CD4-positive, alpha-beta memory T cell (primary cell): Measurements from ENCODE around the gene CUX1. TPM values are rescaled to one million over a fixed set of nuclear protein-coding genes. Genes with fewer than 3 reads are reported as not detected.

Experiments used
- CTCF ChIA-PET: fragments of 350-600 bp; sonication (Branson Sonifier 250); formaldehyde crosslinking; loops from one replicate; lab custom pipeline; 2021; ENCODE audit warnings: inconsistent platforms; ENCODE audit not compliant: partially characterized antibody; lab: Charles Lee
- POLR2A ChIA-PET: fragments of 350-600 bp; sonication (Branson Sonifier 250); formaldehyde crosslinking; loops from one replicate; lab custom pipeline; 2021; ENCODE audit not compliant: partially characterized antibody; lab: Charles Lee
- DNase-seq, 5 donors: peaks; one replicate each; pipeline versions ENCODE4 v3.0.0 to v3.0.0-alpha.2; 2020 to 2022; ENCODE audit warnings: mixed read lengths in 1 of 5
- H3K27ac ChIP-seq: one replicate; pipeline ENCODE4 v1.7.0; 2013; ENCODE audit warnings: low read depth, low read length
- H3K27me3 ChIP-seq: 2 replicates; pipeline ENCODE4 v1.7.0; 2013; ENCODE audit warnings: mild to moderate bottlenecking, low read length, moderate library complexity; ENCODE audit not compliant: insufficient read depth
- H3K36me3 ChIP-seq: 2 replicates; pipeline ENCODE4 v1.7.0; 2013; ENCODE audit warnings: mild to moderate bottlenecking, low read length, moderate library complexity; ENCODE audit not compliant: insufficient read depth
- H3K4me1 ChIP-seq: 2 replicates; pipeline ENCODE4 v1.7.0; 2013; ENCODE audit warnings: mild to moderate bottlenecking, low read length, moderate library complexity; ENCODE audit not compliant: insufficient read depth
- H3K4me3 ChIP-seq, 2 donors: one replicate each; pipeline ENCODE4 v1.7.0; 2013; ENCODE audit warnings: low read length in 2 of 2, mild to moderate bottlenecking in 1 of 2
- H3K9me3 ChIP-seq, 2 donors: one replicate each; pipeline ENCODE4 v1.7.0; 2013; ENCODE audit warnings: low read length in 2 of 2, control low read depth in 1 of 2; ENCODE audit not compliant: control insufficient read depth in 1 of 2
- H3K27ac Mint-ChIP-seq, 7 donors: one replicate each; pipeline ENCODE4 v1.8.0; 2020 to 2021; ENCODE audit warnings: mixed read lengths in 7 of 7, mild to moderate bottlenecking in 6 of 7, inconsistent platforms in 3 of 7, moderate library complexity in 3 of 7
- H3K27me3 Mint-ChIP-seq, 2 donors: one replicate each; pipeline ENCODE4 v1.8.0; 2020 to 2021; ENCODE audit warnings: mixed read lengths in 2 of 2
- H3K36me3 Mint-ChIP-seq, 2 donors: one replicate each; pipeline ENCODE4 v1.8.0; 2020 to 2021; ENCODE audit warnings: mixed read lengths in 2 of 2, inconsistent platforms in 1 of 2, mild to moderate bottlenecking in 1 of 2
- H3K4me1 Mint-ChIP-seq, 4 donors: one replicate each; pipeline ENCODE4 v1.8.0; 2020 to 2021; ENCODE audit warnings: mixed read lengths in 4 of 4, mild to moderate bottlenecking in 1 of 4
- H3K4me3 Mint-ChIP-seq, 8 donors: one replicate each; pipeline ENCODE4 v1.8.0; 2020 to 2021; ENCODE audit warnings: mixed read lengths in 8 of 8, mild to moderate bottlenecking in 7 of 8, moderate library complexity in 6 of 8, inconsistent platforms in 3 of 8
- H3K9me3 Mint-ChIP-seq, 8 donors: one replicate each; pipeline ENCODE4 v1.8.0; 2020 to 2021; ENCODE audit warnings: mixed read lengths in 8 of 8, mild to moderate bottlenecking in 5 of 8, inconsistent platforms in 3 of 8, moderate library complexity in 1 of 8
- intact Hi-C: fragments of 100-400 bp; cut with micrococcal nuclease; formaldehyde crosslinking; loops from one replicate; pipeline ENCODE4 v1.15.1; 2023
- polyA plus RNA-seq, 2 donors: library from polyadenylated mRNA; unstranded; fragments of 300-500 nt; fragmentation: Illumina TruSeq; gene quantifications; one replicate each; pipeline ENCODE4 v1.2.3, GENCODE V29; 2021
- total RNA-seq, 2 experiments: library from RNA; stranded (reverse); gene quantifications; one replicate each; pipeline ENCODE4 v1.2.3, GENCODE V29; 2021

The CUX1 gene
- total and polyA plus RNA-seq, 4 experiments from 2014 or later: 2.1 to 47.6 (median 36.1) TPM

GRCh38 chr7:102264367-102264891 is 447.0 kb downstream of the CUX1 start:
- Mint-ChIP-seq H3K36me3 (no peaks in the 10 kb centered on the region), H3K4me1 (no peaks in the 10 kb centered on the region), H3K27ac (peak overlapping the region in 2 of 7 donors; percentile 21 to 22), H3K4me3 (no peak overlapping the region), H3K27me3 (no peaks in the 10 kb centered on the region), H3K9me3 (peaks cover 0 to 1% (median 0%) of the 10 kb centered on the region in 8 donors)
- DNase-seq: no peak
- Histone ChIP-seq H3K9me3 (no peaks in the 10 kb centered on the region), H3K36me3 (no peaks in the 10 kb centered on the region), H3K4me3 (no peak overlapping the region), H3K27ac (no peak overlapping the region), H3K4me1 (no peaks in the 10 kb centered on the region), H3K27me3 (no peaks in the 10 kb centered on the region)
- intact Hi-C loops: no loop called here
- CTCF ChIA-PET: no interaction called here
- POLR2A ChIA-PET: no interaction called here

DNA sequence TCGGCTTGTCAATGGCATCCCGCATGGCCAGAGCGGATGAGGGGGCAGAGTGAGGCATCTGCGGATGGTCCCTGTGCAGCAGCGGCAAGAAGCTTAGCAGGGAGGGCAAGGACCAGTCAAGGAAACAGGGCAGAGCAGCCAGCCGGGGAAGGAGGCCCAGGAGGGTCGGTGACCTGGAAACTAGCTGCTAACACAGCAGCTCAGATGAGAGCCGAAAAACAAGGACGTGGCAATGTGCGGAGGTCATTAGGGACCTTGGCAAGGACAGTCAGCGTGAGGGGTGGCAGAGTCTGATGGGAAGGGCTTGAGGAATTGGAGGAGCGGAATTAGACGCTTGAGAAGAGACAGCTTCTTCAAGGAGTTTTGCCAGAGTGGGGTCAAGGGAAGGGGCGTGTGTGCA is 449.1 kb downstream of the CUX1 start:
- CTCF ChIA-PET: no interaction called here
- H3K36me3 ChIP-seq: no peaks in the 10 kb centered on the region
- no peaks in the 10 kb centered on the region for H3K27me3 ChIP-seq
- H3K4me1 ChIP-seq: no peaks in the 10 kb centered on the region
- no peak overlapping the region for H3K27ac ChIP-seq
- Mint-ChIP-seq H3K4me3 (no peak overlapping the region), H3K36me3 (no peaks in the 10 kb centered on the region), H3K9me3 (peaks cover 0 to 1% (median 0%) of the 10 kb centered on the region in 8 donors), H3K27me3 (no peaks in the 10 kb centered on the region), H3K4me1 (no peaks in the 10 kb centered on the region), H3K27ac (no peak overlapping the region)
- H3K4me3 ChIP-seq: no peak overlapping the region
- intact Hi-C loops: no loop called here
- POLR2A ChIA-PET: no interaction called here
- DNase-seq: no peak
- no peaks in the 10 kb centered on the region for H3K9me3 ChIP-seq

DNA sequence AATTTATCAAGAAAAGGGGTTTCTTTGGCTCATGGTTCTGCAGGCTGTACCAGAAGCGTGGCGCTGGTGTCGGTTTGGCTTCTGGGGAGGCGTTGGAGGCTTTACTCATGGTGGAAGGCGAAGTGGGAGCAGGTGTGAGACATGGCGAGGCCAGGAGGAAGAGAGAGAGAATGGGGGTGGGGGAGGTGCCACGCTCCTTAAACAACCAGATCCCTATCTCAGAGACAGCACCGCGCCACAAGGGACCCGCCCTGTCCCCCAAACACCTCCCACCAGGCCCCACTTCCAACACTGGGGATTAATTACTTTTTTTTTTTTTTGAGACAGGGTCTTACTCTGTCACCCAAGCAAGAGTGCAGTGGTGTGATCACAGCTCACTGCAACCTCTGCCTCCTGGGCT is 451.2 kb downstream of the CUX1 start:
- H3K27ac ChIP-seq: no peak overlapping the region
- Mint-ChIP-seq H3K9me3 (no peaks in the 10 kb centered on the region), H3K4me3 (no peak overlapping the region), H3K27ac (peak overlapping the region in 1 of 7 donors; percentile 77), H3K4me1 (peaks cover 3 to 4% (median 3%) of the 10 kb centered on the region in 4 donors), H3K27me3 (no peaks in the 10 kb centered on the region), H3K36me3 (no peaks in the 10 kb centered on the region)
- no peaks in the 10 kb centered on the region for H3K36me3 ChIP-seq
- intact Hi-C loops: no loop called here
- no peak for DNase-seq
- CTCF ChIA-PET: interaction anchor here (0.7 to 7.2 kb wide), 3 partner anchors 18 to 728 kb away, joined by 3 to 71 read pairs (median 5); partner anchors contain the start of gene SH2B2
- no peak overlapping the region for H3K4me3 ChIP-seq
- POLR2A ChIA-PET: no interaction called here
- no peaks in the 10 kb centered on the region for H3K4me1 ChIP-seq
- no peaks in the 10 kb centered on the region for H3K27me3 ChIP-seq
- no peaks in the 10 kb centered on the region for H3K9me3 ChIP-seq

DNA sequence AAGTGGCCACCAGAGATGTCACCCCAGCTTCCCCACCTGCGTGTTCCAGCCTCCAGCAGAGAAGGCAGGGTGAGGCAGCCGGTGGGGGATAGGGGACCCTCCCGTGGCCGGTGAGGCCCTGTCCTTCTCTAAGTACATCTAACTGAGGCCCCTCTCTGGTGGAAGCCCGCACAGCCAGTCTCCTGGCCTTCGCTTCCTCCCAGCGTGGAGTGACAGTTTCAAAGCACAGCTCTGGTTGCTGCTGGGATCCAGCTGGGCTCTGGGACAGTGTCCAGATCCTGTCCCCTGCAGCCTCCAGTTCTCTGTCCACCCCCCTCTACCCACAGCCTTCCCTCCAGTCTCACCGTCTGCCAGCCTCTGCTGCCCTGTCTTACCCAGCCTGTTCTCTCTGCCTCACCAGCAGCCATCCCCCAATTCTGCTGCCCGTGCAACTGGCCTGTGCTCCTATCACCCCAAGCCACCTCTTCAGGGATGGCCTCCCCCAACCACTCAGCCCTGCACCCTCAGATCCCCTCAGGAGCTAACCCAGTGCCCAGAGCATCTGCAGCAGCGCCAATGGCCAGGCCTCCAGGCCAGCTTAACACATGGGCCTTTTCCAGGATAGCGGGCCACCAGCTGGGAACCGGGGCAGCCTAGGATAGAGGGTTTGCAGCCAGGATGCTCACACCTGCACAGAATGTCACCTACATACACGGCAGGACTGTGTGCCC is 452.9 kb downstream of the CUX1 start:
- no peaks in the 10 kb centered on the region for H3K9me3 ChIP-seq
- CTCF ChIA-PET: interaction anchor here (1.1 to 7.2 kb wide), 6 partner anchors 17 to 730 kb away, joined by 4 to 71 read pairs (median 6); no protein-coding TSS in a partner anchor
- intact Hi-C loops: no loop called here
- POLR2A ChIA-PET: no interaction called here
- H3K4me3 ChIP-seq: no peak overlapping the region
- Mint-ChIP-seq H3K27ac (peak overlapping the region in 2 of 7 donors; percentile 47 to 51), H3K4me3 (no peak overlapping the region), H3K27me3 (no peaks in the 10 kb centered on the region), H3K4me1 (peaks cover 3 to 4% (median 3%) of the 10 kb centered on the region in 4 donors), H3K9me3 (no peaks in the 10 kb centered on the region), H3K36me3 (no peaks in the 10 kb centered on the region)
- no peak overlapping the region for H3K27ac ChIP-seq
- no peak for DNase-seq
- H3K27me3 ChIP-seq: no peaks in the 10 kb centered on the region
- no peaks in the 10 kb centered on the region for H3K36me3 ChIP-seq
- H3K4me1 ChIP-seq: no peaks in the 10 kb centered on the region

DNA sequence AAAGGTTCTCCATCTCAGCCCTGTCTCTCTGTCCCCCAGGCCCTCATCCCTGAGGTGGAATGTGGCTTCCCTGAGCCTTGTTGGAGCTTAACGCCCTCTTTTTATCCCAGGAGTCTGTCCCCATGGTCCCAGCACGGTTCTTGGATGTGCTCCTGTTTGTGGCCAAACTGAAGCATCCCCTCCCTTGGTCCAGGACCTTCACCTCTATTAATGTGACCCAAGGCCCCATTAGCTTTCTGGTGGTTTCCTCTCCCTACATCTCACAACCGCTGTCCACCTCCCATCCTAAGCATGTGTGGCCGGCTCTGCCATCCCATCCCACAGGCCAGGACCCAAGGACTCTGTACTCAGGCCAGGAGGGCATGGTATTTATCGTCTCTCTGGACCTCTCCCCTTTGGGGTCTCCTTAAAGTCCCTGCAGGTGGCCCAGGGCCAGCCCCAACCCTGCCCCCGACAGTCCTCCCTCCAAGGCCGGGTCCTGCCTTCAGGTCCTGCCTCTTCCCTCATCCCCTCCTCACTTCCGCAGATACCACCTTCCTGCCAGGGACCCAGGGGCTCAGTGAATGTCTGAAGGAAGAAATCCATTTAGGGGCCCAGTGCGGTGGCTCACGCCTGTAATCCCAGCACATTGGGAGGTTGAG is 453.9 kb downstream of the CUX1 start:
- Mint-ChIP-seq H3K36me3 (no peaks in the 10 kb centered on the region), H3K27me3 (no peaks in the 10 kb centered on the region), H3K4me3 (no peak overlapping the region), H3K4me1 (peaks cover 3 to 4% (median 3%) of the 10 kb centered on the region in 4 donors), H3K9me3 (no peaks in the 10 kb centered on the region), H3K27ac (no peak overlapping the region)
- CTCF ChIA-PET: interaction anchor here (0.6 to 7.2 kb wide), 8 partner anchors 11 to 727 kb away, joined by 3 to 71 read pairs (median 6); no protein-coding TSS in a partner anchor
- H3K4me3 ChIP-seq: no peak overlapping the region
- no peaks in the 10 kb centered on the region for H3K36me3 ChIP-seq
- H3K4me1 ChIP-seq: no peaks in the 10 kb centered on the region
- DNase-seq: no peak
- no peaks in the 10 kb centered on the region for H3K9me3 ChIP-seq
- no peaks in the 10 kb centered on the region for H3K27me3 ChIP-seq
- no peak overlapping the region for H3K27ac ChIP-seq
- intact Hi-C loops: no loop called here
- POLR2A ChIA-PET: no interaction called here

DNA sequence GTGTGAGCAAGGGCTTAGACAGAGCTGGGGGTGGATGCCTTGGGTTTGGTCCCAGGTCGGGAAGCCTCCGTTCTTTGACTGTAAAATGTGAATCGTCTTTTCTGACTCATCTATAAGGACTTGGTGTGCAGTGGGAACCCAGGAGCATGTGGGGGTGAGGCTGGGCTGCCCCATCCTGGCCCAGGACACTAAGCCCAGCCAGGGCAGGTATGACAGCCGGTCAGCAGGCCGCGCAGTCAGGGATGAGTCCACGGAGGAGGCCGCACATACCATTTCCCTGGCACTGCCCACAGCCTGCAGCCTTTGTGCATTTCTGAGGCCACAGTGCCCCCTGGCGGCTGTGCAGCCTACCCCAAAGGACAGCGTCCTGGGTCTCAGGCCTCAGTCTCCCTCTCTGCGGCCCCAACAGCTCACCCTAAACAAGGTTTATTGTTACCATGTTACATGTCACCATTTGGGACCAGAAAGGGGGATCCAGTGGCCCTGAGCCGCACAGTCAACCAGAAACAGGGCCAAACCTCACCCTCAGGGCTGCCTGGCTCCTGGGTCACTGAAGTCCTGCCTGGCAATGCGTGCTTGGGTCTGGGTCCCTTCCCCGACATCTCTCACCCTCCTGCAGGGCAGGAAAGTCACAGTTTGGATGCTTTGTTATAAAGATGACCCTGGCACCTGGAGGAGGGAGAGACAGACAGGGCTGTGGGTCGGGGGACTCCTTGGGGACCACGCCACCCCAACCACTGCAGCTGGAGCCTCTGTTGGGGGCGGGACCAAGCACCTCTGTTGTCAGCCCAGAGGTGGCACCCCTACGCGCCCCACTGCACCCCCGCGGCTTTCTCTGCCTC is 454.9 kb downstream of the CUX1 start:
- Mint-ChIP-seq H3K4me1 (peaks cover 3 to 4% (median 3%) of the 10 kb centered on the region in 4 donors), H3K36me3 (no peaks in the 10 kb centered on the region), H3K27ac (no peak overlapping the region), H3K27me3 (no peaks in the 10 kb centered on the region), H3K9me3 (no peaks in the 10 kb centered on the region), H3K4me3 (no peak overlapping the region)
- H3K4me3 ChIP-seq: no peak overlapping the region
- H3K27ac ChIP-seq: no peak overlapping the region
- no peaks in the 10 kb centered on the region for H3K36me3 ChIP-seq
- no peaks in the 10 kb centered on the region for H3K9me3 ChIP-seq
- H3K27me3 ChIP-seq: no peaks in the 10 kb centered on the region
- DNase-seq: peak; percentile 61 to 66 (median 64)
- intact Hi-C loops: no loop called here
- ChIA-PET POLR2A (no interaction called here), CTCF (interaction anchor here (0.6 to 7.2 kb wide), 9 partner anchors 12 to 732 kb away, joined by 3 to 71 read pairs (median 4); no protein-coding TSS in a partner anchor)
- no peaks in the 10 kb centered on the region for H3K4me1 ChIP-seq
